BJ (cell line): ENCODE measurements around the gene CAMK4. TPM values are rescaled to one million over a fixed set of nuclear protein-coding genes. Genes with fewer than 3 reads are reported as not detected.

ENCODE experiments used
- CTCF ChIA-PET: fragments of 350-600 bp; formaldehyde crosslinking; extraction: SDS; loops from one replicate; lab custom pipeline; 2021; ENCODE audit warnings: antibody characterized with exemption, inconsistent platforms; lab: Yijun Ruan, JAX
- POLR2A ChIA-PET: fragments of 300-600 bp; sonication (Branson Sonifier 250); formaldehyde crosslinking; extraction: SDS; loops from one replicate; lab custom pipeline; 2021; ENCODE audit warnings: antibody characterized with exemption; lab: Charles Lee
- DNase-seq: peaks from one replicate; pipeline ENCODE4 v3.0.0-alpha.2; 2011; ENCODE audit warnings: low read depth
- H3K27me3 ChIP-seq: 2 replicates; pipeline ENCODE4 v1.6.0; 2011; ENCODE audit warnings: low read length; ENCODE audit not compliant: control insufficient read depth, insufficient read depth
- H3K36me3 ChIP-seq: 2 replicates; pipeline ENCODE4 v1.5.1; 2011; ENCODE audit warnings: low read length; ENCODE audit not compliant: control insufficient read depth, insufficient read depth
- H3K4me3 ChIP-seq: 2 replicates; pipeline ENCODE4 v1.5.1; 2011; ENCODE audit warnings: low read depth, mild to moderate bottlenecking, control low read depth, low read length
- CTCF ChIP-seq: IDR thresholded peaks from 2 replicates; pipeline ENCODE4 v1.5.1; 2011; ENCODE audit warnings: low read depth, mild to moderate bottlenecking, control low read depth, inconsistent platforms, low read length, moderate library complexity; ENCODE audit not compliant: insufficient read depth
- polyA plus RNA-seq: library from polyadenylated mRNA; depleted of rRNA; stranded (reverse); fragments of >200 nt; gene quantifications from 2 replicates; pipeline ENCODE4 v1.2.3, GENCODE V29; 2011

Gene CAMK4
- polyA plus RNA-seq, 1 experiment = 0.78 TPM

DNA sequence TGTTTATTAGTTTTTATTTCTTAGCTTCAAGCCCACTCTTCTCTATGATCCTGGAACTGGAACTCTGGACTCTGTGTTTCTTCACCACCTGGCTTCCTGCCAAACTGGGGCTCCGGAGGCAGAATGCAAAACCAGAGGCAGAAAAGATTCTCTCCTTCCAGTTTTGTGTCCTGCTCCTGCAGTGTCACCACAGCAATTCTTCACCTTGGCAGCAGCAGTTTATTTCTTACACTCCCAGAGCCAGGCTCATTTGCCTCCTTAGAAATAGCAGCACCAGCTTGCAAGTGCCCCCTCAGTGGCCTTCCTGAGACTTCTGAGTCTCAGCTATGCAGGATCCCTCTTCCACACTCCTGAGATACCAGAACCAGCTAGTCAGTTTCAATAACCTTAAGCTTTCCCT lies 26.7 kb upstream of the CAMK4 start:
- no peak for DNase-seq
- Histone ChIP-seq H3K4me3 (no peak overlapping the region), H3K27me3 (no peaks in the 10 kb centered on the region), H3K36me3 (no peaks in the 10 kb centered on the region)
- ChIA-PET POLR2A (no interaction called here), CTCF (no interaction called here)
- TF ChIP-seq CTCF = no peak

GRCh38 chr5:111198281-111198966 lies 25.8 kb upstream of the CAMK4 start:
- H3K27me3 ChIP-seq = 0 out of 2 replicates have a peak, but pooled peaks cover 3% of the 10 kb centered on the region
- no peaks in the 10 kb centered on the region for H3K36me3 ChIP-seq
- ChIA-PET CTCF (interaction anchor here (0.6 kb wide), 1 partner anchor 15 kb away, joined by 3 read pairs; no protein-coding TSS in a partner anchor), POLR2A (no interaction called here)
- DNase-seq = no peak
- H3K4me3 ChIP-seq = no peak overlapping the region
- no peak for TF ChIP-seq CTCF

GRCh38 chr5:111200828-111201227 lies 23.4 kb upstream of the CAMK4 start:
- POLR2A ChIA-PET = no interaction called here
- H3K36me3 ChIP-seq = no peaks in the 10 kb centered on the region
- no peak overlapping the region for H3K4me3 ChIP-seq
- CTCF ChIA-PET = no interaction called here
- TF ChIP-seq CTCF = no peak
- DNase-seq = no peak
- 0 out of 2 replicates have a peak, but pooled peaks cover 5% of the 10 kb centered on the region for H3K27me3 ChIP-seq

DNA sequence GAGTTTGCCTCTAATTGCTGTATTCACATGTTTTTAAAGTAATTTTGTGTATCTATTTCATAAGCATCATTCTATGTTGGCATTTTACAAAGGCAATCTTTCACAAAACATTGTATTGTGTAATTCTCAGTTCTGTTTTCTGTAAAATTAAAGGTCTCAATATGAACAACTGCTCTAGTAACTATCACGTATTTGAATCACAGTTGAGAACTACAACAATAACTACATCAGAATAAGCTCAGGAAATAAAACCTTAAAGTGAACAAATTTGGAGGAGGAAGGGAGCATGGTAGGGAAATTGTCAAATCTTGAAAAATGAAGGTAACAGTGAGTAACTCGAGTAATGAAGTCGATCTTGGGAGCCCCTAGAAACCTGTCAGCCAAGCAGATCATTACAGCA lies 22.5 kb upstream of the CAMK4 start:
- no peak for TF ChIP-seq CTCF
- Histone ChIP-seq H3K4me3 (no peak overlapping the region), H3K27me3 (0 out of 2 replicates have a peak, but pooled peaks cover 5% of the 10 kb centered on the region), H3K36me3 (no peaks in the 10 kb centered on the region)
- ChIA-PET CTCF (interaction anchor here (0.8 kb wide), 1 partner anchor 44 kb away, joined by 3 read pairs; no protein-coding TSS in a partner anchor), POLR2A (no interaction called here)
- DNase-seq = no peak

- ChIA-PET POLR2A (no interaction called here), CTCF (no interaction called here)
- DNase-seq = no peak
- H3K36me3 ChIP-seq = no peaks in the 10 kb centered on the region
- no peaks in the 10 kb centered on the region for H3K27me3 ChIP-seq
- no peak for TF ChIP-seq CTCF
- H3K4me3 ChIP-seq = no peak overlapping the region
Observed at GRCh38 chr5:111211341-111211740, 12.8 kb upstream of the CAMK4 start.
